Smooth muscle cell (in vitro differentiated cells): ENCODE results near the gene CSPG4. TPM values are rescaled to one million over a fixed set of nuclear protein-coding genes. Genes with fewer than 3 reads are reported as not detected.
"Not testable (repeated sequence)": the region's sequence is repeated elsewhere in the genome, so short reads cannot be mapped to it uniquely, and the experiment has no call there.

Experiments used
- DNase-seq: peaks from one replicate; lab custom pipeline; 2025; ENCODE audit not compliant: unreplicated experiment; lab: John Stamatoyannopoulos, UW
- H2AFZ ChIP-seq: fragments of 200-600 bp; sonication (generic); 2 replicates; pipeline ENCODE4 v1.6.0; 2016; ENCODE audit warnings: antibody characterized with exemption, low read depth, mild to moderate bottlenecking
- H3F3A ChIP-seq: fragments of 200-600 bp; sonication (generic); 2 replicates; pipeline ENCODE4 v1.6.0; 2017; ENCODE audit warnings: antibody characterized with exemption, low read depth
- H3K27ac ChIP-seq: fragments of 200-600 bp; sonication (generic); 2 replicates; pipeline ENCODE4 v1.5.1; 2016; ENCODE audit warnings: low read depth, mild to moderate bottlenecking
- H3K27me3 ChIP-seq: fragments of 200-600 bp; sonication (generic); 2 replicates; pipeline ENCODE4 v1.6.1; 2016; ENCODE audit warnings: low read depth, mild to moderate bottlenecking
- H3K36me3 ChIP-seq: fragments of 200-600 bp; sonication (generic); 2 replicates; pipeline ENCODE4 v1.5.1; 2016; ENCODE audit warnings: low read depth
- H3K4me1 ChIP-seq: fragments of 200-600 bp; sonication (generic); 2 replicates; pipeline ENCODE4 v1.5.1; 2016; ENCODE audit warnings: low read depth
- H3K4me2 ChIP-seq: fragments of 200-600 bp; sonication (generic); 2 replicates; pipeline ENCODE4 v1.6.0; 2016; ENCODE audit warnings: mild to moderate bottlenecking
- H3K4me3 ChIP-seq: fragments of 200-600 bp; sonication (generic); 2 replicates; pipeline ENCODE4 v1.5.1; 2016; ENCODE audit warnings: mild to moderate bottlenecking
- H3K79me2 ChIP-seq: fragments of 200-600 bp; sonication (generic); 2 replicates; pipeline ENCODE4 v1.6.0; 2016; ENCODE audit warnings: low read depth, mild to moderate bottlenecking
- H3K9ac ChIP-seq: fragments of 200-600 bp; sonication (generic); 2 replicates; pipeline ENCODE4 v1.6.0; 2016; ENCODE audit warnings: low read depth
- H3K9me3 ChIP-seq: fragments of 200-600 bp; sonication (generic); replicated peaks from 2 replicates; pipeline ENCODE4 v1.5.1; 2016; ENCODE audit warnings: low read depth
- H4K20me1 ChIP-seq: fragments of 200-600 bp; sonication (generic); 2 replicates; pipeline ENCODE4 v1.6.0; 2016; ENCODE audit warnings: low read depth
- CTCF ChIP-seq: fragments of 200-600 bp; sonication (generic); IDR thresholded peaks from 2 replicates; pipeline ENCODE4 v1.5.1; 2017; ENCODE audit warnings: borderline replicate concordance, mild to moderate bottlenecking, antibody characterized with exemption; ENCODE audit not compliant: insufficient read depth, poor library complexity, severe bottlenecking
- WGBS: methylation state at CpG from one replicate; pipeline ENCODE4 v1.1.7; 2016; ENCODE audit warnings: low lambda C conversion rate; 5-methylcytosine and 5-hydroxymethylcytosine counted together
- polyA plus RNA-seq: library from polyadenylated mRNA; unstranded; fragments of >200 nt; fragmentation: Nextera tagmentation; extraction: Ambion mirVana; gene quantifications from 2 replicates; pipeline ENCODE4 v1.2.1, GENCODE V29; 2016
- total RNA-seq: library from RNA; depleted of rRNA; stranded (reverse); fragments of >200 nt; gene quantifications from 2 replicates; pipeline ENCODE4 v1.2.3, GENCODE V29; 2014

CSPG4 gene
- total and polyA plus RNA-seq, 2 experiments from 2014 or later = 35.3 to 54.9 TPM

GRCh38 chr15:75759416-75760130 is 46.9 kb upstream of the CSPG4 start:
- Histone ChIP-seq H3K4me1 (peaks cover 11% of the 10 kb centered on the region), H3K4me2 (peak overlapping the region; percentile 86), H3K79me2 (no peaks in the 10 kb centered on the region), H3K27me3 (no peaks in the 10 kb centered on the region), H3K9me3 (no peaks in the 10 kb centered on the region), H3K4me3 (no peak overlapping the region), H3K9ac (no peak overlapping the region), H4K20me1 (no peaks in the 10 kb centered on the region), H2AFZ (peak overlapping the region; percentile 92), H3F3A (no peaks in the 10 kb centered on the region), H3K27ac (peak overlapping the region; percentile 65), H3K36me3 (no peaks in the 10 kb centered on the region)
- DNase-seq = no peak
- 78% methylated on average over 2 of the region's 2 CpGs for WGBS
- no peak for TF ChIP-seq CTCF

- H3K4me3 ChIP-seq = peak overlapping the region; percentile 51
- TF ChIP-seq CTCF = peak; percentile 22
- H3K9ac ChIP-seq = peak overlapping the region; percentile 44
- no peaks in the 10 kb centered on the region for H3K9me3 ChIP-seq
- 12% methylated on average over 31 of the region's 35 CpGs for WGBS
- peak overlapping the region; percentile 65 for H3K27ac ChIP-seq
- H3K4me2 ChIP-seq = peak overlapping the region; percentile 86
- H3K36me3 ChIP-seq = no peaks in the 10 kb centered on the region
- no peaks in the 10 kb centered on the region for H3K27me3 ChIP-seq
- no peaks in the 10 kb centered on the region for H3F3A ChIP-seq
- H4K20me1 ChIP-seq = no peaks in the 10 kb centered on the region
- H2AFZ ChIP-seq = peak overlapping the region; percentile 92
- no peaks in the 10 kb centered on the region for H3K79me2 ChIP-seq
- peak; percentile 57 for DNase-seq
- H3K4me1 ChIP-seq = peaks cover 11% of the 10 kb centered on the region
Observed at GRCh38 chr15:75758071-75758872, 45.6 kb upstream of the CSPG4 start.

- WGBS = 80% methylated on average over 5 of the region's 5 CpGs
- H3F3A ChIP-seq, H2AFZ ChIP-seq, H3K9me3 ChIP-seq, H3K36me3 ChIP-seq, H4K20me1 ChIP-seq, H3K27me3 ChIP-seq, H3K4me3 ChIP-seq, H3K9ac ChIP-seq, H3K79me2 ChIP-seq, H3K27ac ChIP-seq, DNase-seq, H3K4me2 ChIP-seq: not testable (repeated sequence)
- peaks cover 11% of the 10 kb centered on the region for H3K4me1 ChIP-seq
Observed at GRCh38 chr15:75754871-75755270, 42.2 kb upstream of the CSPG4 start.

- H3K4me1 ChIP-seq = peaks cover 3% of the 10 kb centered on the region
- no peak overlapping the region for H2AFZ ChIP-seq
- H3K27me3 ChIP-seq = no peaks in the 10 kb centered on the region
- no peak overlapping the region for H3K27ac ChIP-seq
- H3K4me3 ChIP-seq = no peak overlapping the region
- no peaks in the 10 kb centered on the region for H3K9me3 ChIP-seq
- H3F3A ChIP-seq = no peaks in the 10 kb centered on the region
- DNase-seq = no peak
- H3K9ac ChIP-seq = no peak overlapping the region
- no peak overlapping the region for H3K4me2 ChIP-seq
- TF ChIP-seq CTCF = no peak
- no peaks in the 10 kb centered on the region for H3K79me2 ChIP-seq
- no peaks in the 10 kb centered on the region for H4K20me1 ChIP-seq
- no peaks in the 10 kb centered on the region for H3K36me3 ChIP-seq
- WGBS = 83% methylated on average over 8 of the region's 8 CpGs
Observed at GRCh38 chr15:75753145-75753544, 40.5 kb upstream of the CSPG4 start.
